ENCODE measurements around the gene C2orf72.

DNA sequence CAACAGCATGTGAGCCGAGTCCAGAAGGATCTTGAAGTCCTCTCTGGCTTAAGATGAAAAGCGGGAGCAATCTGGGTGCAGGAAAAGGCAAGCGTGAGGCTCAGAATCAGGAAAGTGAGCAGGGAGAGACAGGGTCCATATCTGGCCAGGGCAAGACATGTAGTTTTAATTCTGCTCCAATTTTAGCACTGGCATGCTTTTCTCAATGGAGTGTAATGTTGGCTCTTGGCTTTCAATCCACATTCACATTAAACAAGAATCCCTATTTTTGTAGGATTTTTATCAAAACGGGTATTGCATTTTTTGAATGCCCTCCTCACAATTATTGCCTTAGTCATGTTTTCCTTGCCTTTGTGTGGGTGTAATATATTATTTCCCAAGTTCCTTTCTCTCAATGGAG is 35.4 kb upstream of the C2orf72 start:
- TF ChIP-seq, protein P1, sequence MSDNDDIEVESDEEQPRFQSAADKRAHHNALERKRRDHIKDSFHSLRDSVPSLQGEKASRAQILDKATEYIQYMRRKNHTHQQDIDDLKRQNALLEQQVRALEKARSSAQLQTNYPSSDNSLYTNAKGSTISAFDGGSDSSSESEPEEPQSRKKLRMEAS (IDR thresholded peaks at IDR 0.05; ENCODE audit: low read depth, low read length) = no peak
- TF ChIP-seq BMI1 (IDR thresholded peaks at IDR 0.05; ENCODE audit: borderline replicate concordance) (no peak), TARDBP (IDR thresholded peaks at IDR 0.05; ENCODE audit: borderline replicate concordance) (no peak), JUND (IDR thresholded peaks at IDR 0.05; ENCODE audit: low read depth, low read length) (no peak), BRCA1 (IDR thresholded peaks at IDR 0.05; ENCODE audit: low read depth, low read length) (no peak), NR2C2 (IDR thresholded peaks at IDR 0.05; ENCODE audit: borderline replicate concordance, control insufficient read depth, insufficient read length, low read depth) (no peak), IKZF1 (conservative IDR thresholded peaks at IDR 0.05) (no peak), EP300 (IDR thresholded peaks at IDR 0.05; ENCODE audit: borderline replicate concordance in 1 of 2, control insufficient read depth in 1 of 2, low read depth in 2 of 2, low read length in 2 of 2) (no peak), YY1 (IDR thresholded peaks at IDR 0.05; ENCODE audit: low read depth, low read length) (no peak), SPI1 (IDR thresholded peaks at IDR 0.05; ENCODE audit: borderline replicate concordance, insufficient read depth, low read depth, low read length) (no peak), MEF2A (IDR thresholded peaks at IDR 0.05; ENCODE audit: insufficient read depth, low read depth, low read length) (no peak), EGR1 (IDR thresholded peaks at IDR 0.05; ENCODE audit: borderline replicate concordance in 1 of 2, low read depth in 2 of 2, low read length in 2 of 2) (no peak)
- TF ChIP-seq, protein P2, sequence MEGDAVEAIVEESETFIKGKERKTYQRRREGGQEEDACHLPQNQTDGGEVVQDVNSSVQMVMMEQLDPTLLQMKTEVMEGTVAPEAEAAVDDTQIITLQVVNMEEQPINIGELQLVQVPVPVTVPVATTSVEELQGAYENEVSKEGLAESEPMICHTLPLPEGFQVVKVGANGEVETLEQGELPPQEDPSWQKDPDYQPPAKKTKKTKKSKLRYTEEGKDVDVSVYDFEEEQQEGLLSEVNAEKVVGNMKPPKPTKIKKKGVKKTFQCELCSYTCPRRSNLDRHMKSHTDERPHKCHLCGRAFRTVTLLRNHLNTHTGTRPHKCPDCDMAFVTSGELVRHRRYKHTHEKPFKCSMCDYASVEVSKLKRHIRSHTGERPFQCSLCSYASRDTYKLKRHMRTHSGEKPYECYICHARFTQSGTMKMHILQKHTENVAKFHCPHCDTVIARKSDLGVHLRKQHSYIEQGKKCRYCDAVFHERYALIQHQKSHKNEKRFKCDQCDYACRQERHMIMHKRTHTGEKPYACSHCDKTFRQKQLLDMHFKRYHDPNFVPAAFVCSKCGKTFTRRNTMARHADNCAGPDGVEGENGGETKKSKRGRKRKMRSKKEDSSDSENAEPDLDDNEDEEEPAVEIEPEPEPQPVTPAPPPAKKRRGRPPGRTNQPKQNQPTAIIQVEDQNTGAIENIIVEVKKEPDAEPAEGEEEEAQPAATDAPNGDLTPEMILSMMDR (IDR thresholded peaks at IDR 0.05 in 2 of 3, conservative IDR thresholded peaks at IDR 0.05 in 1 of 3; ENCODE audit: control insufficient read depth in 2 of 3, extremely low read depth in 1 of 3, insufficient read depth in 1 of 3, low read depth in 3 of 3, low read length in 3 of 3) = no peak
- TF ChIP-seq, protein P3, sequence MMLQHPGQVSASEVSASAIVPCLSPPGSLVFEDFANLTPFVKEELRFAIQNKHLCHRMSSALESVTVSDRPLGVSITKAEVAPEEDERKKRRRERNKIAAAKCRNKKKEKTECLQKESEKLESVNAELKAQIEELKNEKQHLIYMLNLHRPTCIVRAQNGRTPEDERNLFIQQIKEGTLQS (IDR thresholded peaks at IDR 0.05; ENCODE audit: borderline replicate concordance, extremely low read depth, low read depth, low read length) = no peak

Data from GM12878 (cell line).